ENCODE results near the gene LRRC4C.
A peak's percentile ranks its signal among the peaks of the same experiment; 100 is the strongest.
"Not testable (repeated sequence)": the region's sequence is repeated elsewhere in the genome, so short reads cannot be mapped to it uniquely, and the experiment has no call there.

LRRC4C gene

GRCh38 chr11:40642284-40642683, 817.2 kb downstream of the LRRC4C start:
- no peak for DNase-seq

- no peak for DNase-seq
Measured at GRCh38 chr11:40619654-40620053, 839.8 kb downstream of the LRRC4C start.

- DNase-seq: no peak
Measured at GRCh38 chr11:40606800-40607199, 852.7 kb downstream of the LRRC4C start.

GRCh38 chr11:40602866-40603552, 856.4 kb downstream of the LRRC4C start:
- peak; percentile 28 to 67 for DNase-seq

- peak; percentile 47 to 81 for DNase-seq
Measured at GRCh38 chr11:40597546-40598113, 861.8 kb downstream of the LRRC4C start.

- DNase-seq: no peak
Measured at GRCh38 chr11:40573254-40573891, 886.1 kb downstream of the LRRC4C start.

GRCh38 chr11:40569947-40570531, 889.4 kb downstream of the LRRC4C start:
- no peak for DNase-seq

GRCh38 chr11:40567392-40567791, 892.1 kb downstream of the LRRC4C start:
- no peak for DNase-seq

GRCh38 chr11:40544162-40544561, 915.3 kb downstream of the LRRC4C start:
- no peak for DNase-seq

- DNase-seq: no peak
Measured at GRCh38 chr11:40542821-40543220, 916.6 kb downstream of the LRRC4C start.

GRCh38 chr11:40537734-40538133, 921.7 kb downstream of the LRRC4C start:
- DNase-seq: no peak

- not testable (repeated sequence) for DNase-seq
Measured at GRCh38 chr11:40522080-40522479, 937.4 kb downstream of the LRRC4C start.

- no peak for DNase-seq
Measured at GRCh38 chr11:40517122-40517521, 942.3 kb downstream of the LRRC4C start.

- DNase-seq: peak; percentile 27 to 42
Measured at GRCh38 chr11:40514124-40514523, 945.3 kb downstream of the LRRC4C start.

GRCh38 chr11:40513281-40513680, 946.2 kb downstream of the LRRC4C start:
- no peak for DNase-seq

- DNase-seq: no peak
Measured at GRCh38 chr11:40508303-40508702, 951.1 kb downstream of the LRRC4C start.

- no peak for DNase-seq
Measured at GRCh38 chr11:40506226-40506625, 953.2 kb downstream of the LRRC4C start.

GRCh38 chr11:40491341-40491740, 968.1 kb downstream of the LRRC4C start:
- DNase-seq: no peak

- no peak for DNase-seq
Measured at GRCh38 chr11:40467771-40468170, 991.7 kb downstream of the LRRC4C start.

GRCh38 chr11:40445391-40445790, 1014.1 kb downstream of the LRRC4C start:
- no peak for DNase-seq

- no peak for DNase-seq
Measured at GRCh38 chr11:40444151-40444550, 1015.3 kb downstream of the LRRC4C start.

- no peak for DNase-seq
Measured at GRCh38 chr11:40435344-40435743, 1024.1 kb downstream of the LRRC4C start.

GRCh38 chr11:40434926-40435325, 1024.5 kb downstream of the LRRC4C start:
- DNase-seq: peak in 1 of 2 experiments; percentile 52

- DNase-seq: no peak
Measured at GRCh38 chr11:40432358-40432757, 1027.1 kb downstream of the LRRC4C start.
